GM19043 (cell line): Measurements from ENCODE around the gene GRIK4.

Experiments used
- ATAC-seq: cut with Tn5 transposase; IDR thresholded peaks from one replicate; pipeline ENCODE4 v1.9.1; 2021; ENCODE audit warnings: low read depth; ENCODE audit not compliant: unreplicated experiment

Gene GRIK4

GRCh38 chr11:120505801-120506425, 5.6 kb upstream of the GRIK4 start:
- ATAC-seq = no peak

GRCh38 chr11:120509346-120510053, 2.0 kb upstream of the GRIK4 start:
- no peak for ATAC-seq

- ATAC-seq = peak; percentile 6
These were observed 987 bp upstream of the GRIK4 start for GRCh38 chr11:120510406-120511115.

- ATAC-seq = no peak
These were observed 531 bp downstream of the GRIK4 start for GRCh38 chr11:120511820-120512738.

GRCh38 chr11:120512739-120513435, 1.3 kb downstream of the GRIK4 start:
- no peak for ATAC-seq

GRCh38 chr11:120513436-120514315, 2.1 kb downstream of the GRIK4 start:
- ATAC-seq = no peak

GRCh38 chr11:120514541-120515121, 3.1 kb downstream of the GRIK4 start:
- no peak for ATAC-seq

- ATAC-seq = no peak
These were observed 3.7 kb downstream of the GRIK4 start for GRCh38 chr11:120515186-120515723.

- ATAC-seq = no peak
These were observed 5.2 kb downstream of the GRIK4 start for GRCh38 chr11:120516461-120517389.

- ATAC-seq = no peak
These were observed 5.8 kb downstream of the GRIK4 start for GRCh38 chr11:120517390-120517761.

GRCh38 chr11:120517801-120518291, 6.3 kb downstream of the GRIK4 start:
- no peak for ATAC-seq

- no peak for ATAC-seq
These were observed 6.8 kb downstream of the GRIK4 start for GRCh38 chr11:120518356-120518755.

GRCh38 chr11:120519474-120519873, 7.9 kb downstream of the GRIK4 start:
- no peak for ATAC-seq

GRCh38 chr11:120520091-120520822, 8.7 kb downstream of the GRIK4 start:
- no peak for ATAC-seq

GRCh38 chr11:120521176-120521575, 9.6 kb downstream of the GRIK4 start:
- ATAC-seq = no peak

- ATAC-seq = no peak
These were observed 10.5 kb downstream of the GRIK4 start for GRCh38 chr11:120522021-120522420.

- no peak for ATAC-seq
These were observed 11.2 kb downstream of the GRIK4 start for GRCh38 chr11:120522736-120523135.
